GM12872 (cell line): ENCODE data around the gene HIGD1A.

Experiments used
- TF ChIP-seq, protein P1 (sequence below): IDR thresholded peaks from 3 replicates; pipeline ENCODE4 v1.5.1; 2011; ENCODE audit warnings: low read depth, mild to moderate bottlenecking, low read length, moderate library complexity; ENCODE audit not compliant: insufficient read depth

The HIGD1A gene

DNA sequence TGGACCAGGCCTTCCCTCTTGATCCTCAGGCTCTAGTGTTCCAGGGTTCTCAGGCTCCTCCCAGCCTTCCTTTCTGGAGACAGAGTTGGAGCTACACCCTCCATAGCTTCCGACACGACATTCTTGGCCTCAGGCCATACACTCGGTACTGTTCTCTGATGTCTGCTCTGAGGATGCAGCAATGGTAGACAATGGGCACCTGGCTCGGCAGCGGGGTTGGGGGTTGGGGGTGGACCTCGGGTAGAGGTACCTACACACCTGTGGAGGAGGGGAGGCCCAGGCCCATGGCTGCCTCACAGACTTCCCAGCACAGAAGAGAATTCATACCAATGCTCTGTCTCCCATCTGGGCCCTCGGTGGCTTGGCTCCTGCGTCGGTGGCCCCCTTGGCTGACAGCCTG lies 52.7 kb downstream of the HIGD1A start:
- TF ChIP-seq, protein P1, sequence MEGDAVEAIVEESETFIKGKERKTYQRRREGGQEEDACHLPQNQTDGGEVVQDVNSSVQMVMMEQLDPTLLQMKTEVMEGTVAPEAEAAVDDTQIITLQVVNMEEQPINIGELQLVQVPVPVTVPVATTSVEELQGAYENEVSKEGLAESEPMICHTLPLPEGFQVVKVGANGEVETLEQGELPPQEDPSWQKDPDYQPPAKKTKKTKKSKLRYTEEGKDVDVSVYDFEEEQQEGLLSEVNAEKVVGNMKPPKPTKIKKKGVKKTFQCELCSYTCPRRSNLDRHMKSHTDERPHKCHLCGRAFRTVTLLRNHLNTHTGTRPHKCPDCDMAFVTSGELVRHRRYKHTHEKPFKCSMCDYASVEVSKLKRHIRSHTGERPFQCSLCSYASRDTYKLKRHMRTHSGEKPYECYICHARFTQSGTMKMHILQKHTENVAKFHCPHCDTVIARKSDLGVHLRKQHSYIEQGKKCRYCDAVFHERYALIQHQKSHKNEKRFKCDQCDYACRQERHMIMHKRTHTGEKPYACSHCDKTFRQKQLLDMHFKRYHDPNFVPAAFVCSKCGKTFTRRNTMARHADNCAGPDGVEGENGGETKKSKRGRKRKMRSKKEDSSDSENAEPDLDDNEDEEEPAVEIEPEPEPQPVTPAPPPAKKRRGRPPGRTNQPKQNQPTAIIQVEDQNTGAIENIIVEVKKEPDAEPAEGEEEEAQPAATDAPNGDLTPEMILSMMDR, result no peak

DNA sequence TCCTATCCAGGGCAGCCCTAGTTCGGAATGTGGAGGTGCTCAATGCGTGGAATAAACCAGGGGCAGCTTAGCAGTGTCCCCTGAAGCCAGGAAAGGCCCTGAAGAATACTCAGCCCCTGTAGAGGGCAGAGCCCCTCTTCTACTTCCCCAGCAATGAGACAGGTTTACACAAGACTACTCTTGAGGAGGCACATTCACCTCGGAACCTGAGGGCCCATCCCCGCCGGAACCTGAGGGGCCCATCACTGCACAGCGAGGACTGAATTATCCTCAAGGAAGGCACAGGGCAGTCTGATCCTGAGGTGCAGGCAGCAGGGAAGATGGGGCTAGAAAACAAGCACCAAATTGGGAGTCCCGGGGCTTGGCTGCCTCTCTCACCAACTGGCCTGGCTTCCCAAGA lies 53.5 kb downstream of the HIGD1A start:
- TF ChIP-seq, protein P1, result no peak

DNA sequence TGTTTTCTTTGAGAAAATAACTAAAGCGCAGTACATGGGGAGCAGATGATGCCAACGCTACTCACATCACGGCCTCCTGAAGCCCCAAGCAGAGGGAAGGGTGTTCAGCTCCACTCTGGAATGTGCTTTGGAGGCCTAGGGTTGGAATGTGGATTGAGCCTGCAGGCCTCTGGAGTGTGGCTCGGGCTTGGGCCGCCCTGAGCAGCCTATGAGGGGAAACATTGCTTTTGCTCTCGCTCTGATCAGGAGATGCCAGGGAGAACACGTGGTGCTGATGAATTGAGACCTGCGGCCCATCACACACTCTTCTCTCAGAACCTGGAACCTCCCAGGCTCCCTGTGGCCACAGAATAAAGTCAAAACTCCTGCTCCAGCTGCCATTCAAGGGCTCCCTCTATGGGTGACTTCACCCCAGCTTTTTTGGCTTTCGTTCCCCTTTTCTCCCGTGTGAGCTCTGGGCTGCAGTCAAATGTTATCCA lies 54.5 kb downstream of the HIGD1A start:
- TF ChIP-seq, protein P1, result peak; percentile 58

DNA sequence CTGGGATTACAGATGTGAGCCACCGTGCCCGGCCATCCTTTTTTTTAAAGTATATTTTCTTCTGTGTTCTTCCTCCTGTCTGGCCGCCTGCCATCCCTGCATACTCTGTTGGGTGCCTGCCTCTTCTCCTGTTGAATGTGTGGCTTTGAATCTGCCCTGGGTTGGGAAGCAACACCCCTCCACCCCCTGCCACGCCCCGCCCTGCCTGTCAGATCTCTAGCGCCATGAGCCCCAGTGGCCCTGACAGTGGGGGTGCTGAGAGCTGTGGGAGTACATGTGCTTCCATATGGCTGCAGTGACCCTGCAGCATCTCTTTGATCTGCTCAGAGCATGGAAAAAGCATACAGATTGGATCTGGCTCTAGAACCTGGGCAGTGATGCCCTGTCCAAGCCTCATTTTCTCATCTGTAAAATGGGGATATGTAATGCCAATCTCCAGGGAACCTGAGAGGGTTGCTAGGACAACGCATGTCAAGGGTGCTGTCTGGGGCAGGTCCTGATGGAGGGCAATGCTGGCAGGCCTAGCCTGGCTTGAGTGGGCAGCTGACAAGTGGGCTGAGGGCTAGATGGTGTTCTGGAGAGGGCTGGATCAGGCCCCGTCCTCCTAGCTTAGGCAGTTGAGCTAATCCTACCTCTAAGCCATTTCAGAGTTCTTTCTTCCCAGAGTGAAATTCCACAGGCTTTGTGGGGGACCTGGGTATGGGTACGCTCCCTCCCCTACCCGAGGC lies 55.1 kb downstream of the HIGD1A start:
- TF ChIP-seq, protein P1, result no peak

DNA sequence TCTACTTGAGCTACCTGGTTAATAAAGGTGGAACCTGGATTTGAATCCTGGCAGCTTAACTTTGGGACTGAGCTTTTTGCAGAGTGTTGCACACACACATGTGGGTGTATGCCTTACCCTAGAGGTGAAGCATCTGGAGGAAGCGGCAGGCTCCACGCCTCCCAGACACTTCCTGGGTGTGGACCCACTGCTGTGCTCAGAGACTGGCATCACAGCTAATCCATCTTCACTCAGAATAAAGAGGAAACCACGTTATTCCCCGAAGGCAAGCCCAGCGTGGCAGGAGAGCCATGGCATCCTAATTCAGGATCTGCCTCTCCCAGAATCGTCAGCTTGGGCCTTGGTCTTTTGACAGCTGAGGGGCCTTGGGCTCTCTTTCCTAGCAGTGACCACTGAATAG lies 56.7 kb downstream of the HIGD1A start:
- TF ChIP-seq, protein P1, result no peak

DNA sequence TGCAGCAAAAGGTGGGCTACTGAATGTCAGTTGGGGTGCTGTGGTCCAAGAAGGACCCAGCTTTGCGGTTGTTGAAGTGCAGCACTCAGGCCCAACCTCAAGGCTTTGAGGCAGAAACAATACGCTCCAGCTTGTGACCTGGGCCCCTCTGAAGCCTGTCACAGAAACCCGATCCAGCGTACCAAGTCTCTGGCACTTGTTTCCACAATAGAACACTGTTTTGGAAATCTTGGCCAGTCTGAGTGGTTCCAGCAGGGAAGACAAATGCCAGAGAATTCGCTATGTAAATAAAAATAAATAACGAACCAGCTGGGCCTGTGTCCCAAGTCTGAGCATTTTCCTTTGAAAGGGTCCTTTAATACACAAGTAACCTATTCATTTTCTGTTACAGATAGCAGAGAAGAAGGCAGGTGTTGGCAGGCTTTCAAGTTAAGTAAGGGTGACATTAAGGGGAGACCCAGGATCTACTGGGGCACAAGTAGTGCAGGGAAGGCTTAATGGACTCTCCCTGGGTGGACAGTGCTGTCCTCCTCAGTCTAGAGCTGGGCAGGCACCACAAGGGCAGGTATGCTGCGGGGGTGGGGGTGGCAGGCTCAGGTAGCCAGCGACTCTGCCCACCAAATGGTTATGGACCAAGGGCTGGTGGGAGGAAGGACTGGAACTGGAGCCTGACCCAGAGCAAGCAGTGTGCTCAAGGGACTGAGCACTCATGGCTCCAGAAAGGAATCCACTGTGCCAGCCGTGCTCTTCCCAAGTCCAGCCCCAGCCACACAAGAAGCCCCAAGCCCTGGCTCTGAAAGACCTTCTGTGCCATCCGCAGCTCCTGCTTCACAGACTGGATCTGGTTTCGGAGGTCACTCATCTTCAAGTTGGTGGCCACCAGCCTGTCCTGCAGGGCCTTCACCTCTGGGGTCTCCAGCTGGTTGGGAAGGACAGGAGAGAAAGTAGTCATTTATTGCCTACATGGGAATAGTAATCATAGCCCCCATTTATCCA lies 57.5 kb downstream of the HIGD1A start:
- TF ChIP-seq, protein P1, result no peak

DNA sequence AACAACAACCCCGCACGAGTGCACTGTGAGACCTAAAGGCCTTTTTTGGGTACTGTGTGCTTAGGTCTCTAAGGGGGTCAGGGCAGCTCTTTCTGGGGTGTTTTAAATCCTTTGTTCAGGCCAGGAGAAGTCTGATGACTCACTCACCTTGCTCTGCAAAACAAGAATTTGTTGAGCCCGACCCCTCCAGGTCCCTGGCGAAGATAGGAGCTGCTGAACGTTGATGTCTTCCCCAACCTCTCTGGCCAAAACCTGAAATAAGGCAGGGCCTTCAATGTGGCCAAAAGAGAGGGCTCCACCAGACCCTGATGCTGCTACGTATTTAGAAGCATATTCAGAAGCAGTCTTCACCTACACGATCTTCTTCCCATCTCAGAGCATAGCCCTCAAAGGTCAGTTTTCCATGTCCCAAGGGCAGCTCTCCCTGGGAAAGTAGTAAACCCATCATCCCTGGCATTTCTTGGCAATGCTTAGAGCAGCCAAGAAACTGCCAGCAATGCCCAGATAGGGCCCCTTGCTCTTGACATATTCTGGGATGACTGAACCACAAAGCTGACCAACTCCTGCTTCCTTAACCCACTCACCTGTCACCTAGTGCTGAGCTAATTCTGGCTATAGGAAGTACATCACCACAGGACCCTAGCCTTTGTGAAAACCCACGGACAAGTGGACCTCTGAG lies 58.4 kb downstream of the HIGD1A start:
- TF ChIP-seq, protein P1, result no peak
